Nephron progenitor cell (in vitro differentiated cells): ENCODE results near the gene MYH13.

ENCODE experiments used
- DNase-seq: peaks from one replicate; pipeline ENCODE4 v3.0.0; 2021
- H3K27ac Mint-ChIP-seq: 2 replicates; pipeline ENCODE4 v1.8.0; 2021; ENCODE audit warnings: mild to moderate bottlenecking, moderate library complexity, mixed read lengths
- H3K27me3 Mint-ChIP-seq: 2 replicates; pipeline ENCODE4 v1.8.0; 2021; ENCODE audit warnings: mild to moderate bottlenecking, low read depth, mixed read lengths; ENCODE audit not compliant: poor library complexity
- H3K36me3 Mint-ChIP-seq: 2 replicates; pipeline ENCODE4 v1.8.0; 2021; ENCODE audit warnings: low read depth, mixed read lengths
- H3K4me1 Mint-ChIP-seq: 2 replicates; pipeline ENCODE4 v1.8.0; 2021; ENCODE audit warnings: mixed read lengths
- H3K4me3 Mint-ChIP-seq: 2 replicates; pipeline ENCODE4 v1.8.0; 2021; ENCODE audit warnings: mild to moderate bottlenecking, moderate library complexity, mixed read lengths
- H3K9me3 Mint-ChIP-seq: 2 replicates; pipeline ENCODE4 v1.8.0; 2021; ENCODE audit warnings: mild to moderate bottlenecking, moderate library complexity, mixed read lengths
- CTCF ChIP-seq: fragments of 200-600 bp; sonication (generic); IDR thresholded peaks from 2 replicates; pipeline ENCODE4 v1.5.0; 2021; ENCODE audit warnings: antibody characterized with exemption

The MYH13 gene

GRCh38 chr17:10384175-10384574 is 11.4 kb upstream of the MYH13 start:
- peak; percentile 8 for DNase-seq
- Mint-ChIP-seq H3K27ac (peak overlapping the region; percentile 61), H3K9me3 (peaks cover 10% of the 10 kb centered on the region), H3K36me3 (no peaks in the 10 kb centered on the region), H3K4me3 (no peak overlapping the region), H3K27me3 (peaks cover 5% of the 10 kb centered on the region), H3K4me1 (peaks cover 44% of the 10 kb centered on the region)
- TF ChIP-seq CTCF: no peak

- DNase-seq: no peak
- no peak for TF ChIP-seq CTCF
- H3K4me1 Mint-ChIP-seq: peaks cover 42% of the 10 kb centered on the region
- H3K27ac Mint-ChIP-seq: no peak overlapping the region
- peaks cover 5% of the 10 kb centered on the region for H3K27me3 Mint-ChIP-seq
- H3K9me3 Mint-ChIP-seq: peaks cover 3% of the 10 kb centered on the region
- H3K36me3 Mint-ChIP-seq: no peaks in the 10 kb centered on the region
- no peak overlapping the region for H3K4me3 Mint-ChIP-seq
Observed at GRCh38 chr17:10380631-10381408, 8.0 kb upstream of the MYH13 start.

GRCh38 chr17:10370016-10370608 is 2.7 kb downstream of the MYH13 start:
- Mint-ChIP-seq H3K27me3 (peaks cover 10% of the 10 kb centered on the region), H3K4me3 (no peak overlapping the region)

GRCh38 chr17:10369239-10369638 is 3.6 kb downstream of the MYH13 start:
- peaks cover 11% of the 10 kb centered on the region for H3K4me1 Mint-ChIP-seq
- no peaks in the 10 kb centered on the region for H3K36me3 Mint-ChIP-seq
- no peak for DNase-seq
- no peaks in the 10 kb centered on the region for H3K9me3 Mint-ChIP-seq
- no peak overlapping the region for H3K27ac Mint-ChIP-seq
- H3K27me3 Mint-ChIP-seq: peaks cover 10% of the 10 kb centered on the region
- H3K4me3 Mint-ChIP-seq: no peak overlapping the region
- no peak for TF ChIP-seq CTCF

More at GRCh38 chr17:10370016-10370608, 2.7 kb downstream of the MYH13 start:
- Mint-ChIP-seq H3K4me1 (peaks cover 11% of the 10 kb centered on the region), H3K36me3 (no peaks in the 10 kb centered on the region), H3K9me3 (no peaks in the 10 kb centered on the region), H3K27ac (no peak overlapping the region)
- no peak for TF ChIP-seq CTCF
- DNase-seq: no peak

GRCh38 chr17:10368561-10368960 is 4.2 kb downstream of the MYH13 start:
- Mint-ChIP-seq H3K4me3 (no peak overlapping the region), H3K27me3 (peaks cover 14% of the 10 kb centered on the region), H3K4me1 (peaks cover 11% of the 10 kb centered on the region), H3K27ac (no peak overlapping the region), H3K9me3 (no peaks in the 10 kb centered on the region), H3K36me3 (no peaks in the 10 kb centered on the region)
- TF ChIP-seq CTCF: no peak
- no peak for DNase-seq

GRCh38 chr17:10360578-10360977 is 12.2 kb downstream of the MYH13 start:
- no peak overlapping the region for H3K4me3 Mint-ChIP-seq
- H3K27me3 Mint-ChIP-seq: peaks cover 22% of the 10 kb centered on the region
- no peaks in the 10 kb centered on the region for H3K9me3 Mint-ChIP-seq
- no peaks in the 10 kb centered on the region for H3K4me1 Mint-ChIP-seq
- TF ChIP-seq CTCF: no peak
- no peak overlapping the region for H3K27ac Mint-ChIP-seq
- H3K36me3 Mint-ChIP-seq: no peaks in the 10 kb centered on the region
- DNase-seq: no peak
